ENCODE results near the gene LIMS3. TPM values are rescaled to one million over a fixed set of nuclear protein-coding genes. Genes with fewer than 3 reads are reported as not detected.
"Not testable (repeated sequence)": the region's sequence is repeated elsewhere in the genome, so short reads cannot be mapped to it uniquely, and the experiment has no call there.

The LIMS3 gene
- total RNA-seq, 1 donor from 2014 or later, result 6.4 TPM

- intact Hi-C loops (cut with DNase I); DNase-seq (ENCODE audit: low spot score): not testable (repeated sequence)
Measured at GRCh38 chr2:109920162-109920561, 21.7 kb downstream of the LIMS3 start.

GRCh38 chr2:109921543-109922384 lies 23.3 kb downstream of the LIMS3 start:
- intact Hi-C loops (cut with DNase I); DNase-seq (ENCODE audit: low spot score): not testable (repeated sequence)

GRCh38 chr2:109924481-109924880 lies 26.0 kb downstream of the LIMS3 start:
- intact Hi-C loops (cut with DNase I); DNase-seq (ENCODE audit: low spot score): not testable (repeated sequence)

GRCh38 chr2:109927803-109928202 lies 29.3 kb downstream of the LIMS3 start:
- intact Hi-C loops (cut with DNase I); DNase-seq (ENCODE audit: low spot score): not testable (repeated sequence)

DNA sequence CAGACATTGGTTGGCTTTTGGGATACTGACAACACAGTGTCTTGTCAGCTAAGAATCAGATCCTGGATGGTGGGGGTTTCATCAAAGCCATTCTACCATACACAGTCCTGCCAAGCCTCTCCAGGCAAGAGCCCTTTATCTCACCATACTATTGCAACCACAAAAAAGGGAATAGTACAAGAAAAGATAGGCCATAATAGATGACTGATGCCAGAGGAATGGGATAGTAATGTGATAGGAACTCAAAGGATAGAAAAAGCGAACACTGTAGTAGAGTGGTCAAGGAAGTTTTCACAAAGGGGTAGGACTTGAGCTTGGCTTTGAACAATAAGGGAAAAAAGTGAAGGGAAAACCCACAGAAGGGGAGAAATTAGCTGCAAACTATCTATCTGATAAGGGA lies 30.7 kb downstream of the LIMS3 start:
- intact Hi-C loops (cut with DNase I), result not testable (repeated sequence)

GRCh38 chr2:109936534-109936933 lies 38.0 kb downstream of the LIMS3 start:
- intact Hi-C loops (cut with DNase I); DNase-seq (ENCODE audit: low spot score): not testable (repeated sequence)

More for the DNA sequence above, 30.7 kb downstream of the LIMS3 start:
- DNase-seq (ENCODE audit: low spot score), result not testable (repeated sequence)

- DNase-seq (ENCODE audit: low spot score); intact Hi-C loops (cut with DNase I): not testable (repeated sequence)
Measured at GRCh38 chr2:109945362-109945761, 46.9 kb downstream of the LIMS3 start.

- intact Hi-C loops (cut with DNase I); DNase-seq (ENCODE audit: low spot score): not testable (repeated sequence)
Measured at GRCh38 chr2:109947262-109947958, 48.9 kb downstream of the LIMS3 start.

- intact Hi-C loops (cut with DNase I), result not testable (repeated sequence)
Measured at GRCh38 chr2:109947959-109948520, 49.6 kb downstream of the LIMS3 start.

DNA sequence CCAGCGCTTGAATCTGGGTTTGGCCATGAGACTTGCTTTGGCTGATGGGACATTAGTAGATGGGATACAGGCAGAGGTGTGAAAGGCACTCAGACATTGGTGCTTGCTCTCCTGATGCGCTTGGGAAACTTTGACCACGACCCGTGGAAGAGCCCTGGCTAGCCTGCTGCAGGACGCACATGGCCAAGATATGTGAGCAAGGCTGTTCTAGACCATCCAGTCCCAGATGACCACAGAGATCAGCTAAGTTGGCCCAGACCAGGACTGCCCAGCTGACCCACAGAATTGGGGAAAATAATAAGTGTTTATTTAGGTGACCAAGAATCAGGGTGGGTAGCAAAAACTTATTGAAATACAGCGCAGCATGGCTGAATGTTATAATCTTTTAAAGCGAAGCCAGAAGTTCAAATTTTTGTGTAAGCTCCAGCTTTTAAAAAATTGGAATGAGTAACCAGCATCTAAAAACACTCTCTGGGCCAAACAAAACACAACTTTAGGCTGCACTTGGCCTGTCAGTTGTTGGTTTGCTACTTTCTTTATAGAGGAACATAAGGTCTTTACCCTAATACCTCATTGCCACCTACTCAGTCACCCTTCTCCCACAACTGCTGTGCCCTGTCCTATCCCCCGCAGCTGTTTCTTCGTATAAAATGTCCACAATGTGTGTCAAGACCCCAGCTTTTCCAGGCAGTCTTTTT lies 51.8 kb downstream of the LIMS3 start:
- intact Hi-C loops (cut with DNase I); DNase-seq (ENCODE audit: low spot score): not testable (repeated sequence)

More at GRCh38 chr2:109947959-109948520, 49.6 kb downstream of the LIMS3 start:
- DNase-seq (ENCODE audit: low spot score), result not testable (repeated sequence)

DNA sequence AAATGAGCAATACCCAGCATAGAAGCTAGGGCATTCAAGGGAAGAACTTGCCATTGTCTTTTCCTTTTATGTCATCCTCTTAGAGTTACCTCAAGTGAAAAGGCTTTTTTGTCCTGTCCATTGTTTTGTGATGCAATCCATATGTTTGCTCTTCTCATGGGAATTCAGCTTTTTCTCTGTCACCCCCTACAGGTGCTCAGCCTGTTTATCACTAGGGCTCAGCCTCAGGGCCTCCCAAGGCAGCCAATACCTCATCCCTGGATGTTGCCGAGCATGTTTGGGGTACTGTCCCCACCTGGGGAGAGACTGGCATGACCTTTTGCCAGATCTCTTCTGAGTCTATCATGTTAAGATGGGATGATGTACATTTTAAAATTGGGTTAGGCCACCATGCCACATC lies 65.5 kb downstream of the LIMS3 start:
- intact Hi-C loops (cut with DNase I); DNase-seq (ENCODE audit: low spot score): not testable (repeated sequence)

DNA sequence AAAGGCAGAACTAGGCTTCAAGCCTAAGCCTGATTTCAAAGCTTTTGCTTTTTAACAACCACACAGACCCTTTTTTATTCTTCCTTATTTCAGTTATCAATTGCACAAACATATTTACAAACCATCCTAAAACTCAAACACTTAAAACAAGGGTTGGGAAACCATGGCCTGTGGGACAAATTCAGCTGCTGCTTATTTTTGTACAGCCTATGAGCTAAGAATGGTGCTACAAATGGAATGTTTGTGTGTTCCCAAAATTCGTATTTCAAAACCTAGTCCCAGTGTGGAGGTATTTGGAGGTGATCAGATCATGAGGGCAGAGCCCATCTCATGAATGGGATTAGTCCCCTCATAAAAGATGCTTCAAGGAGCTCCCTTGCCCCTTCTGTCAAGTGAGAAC lies 67.0 kb downstream of the LIMS3 start:
- DNase-seq (ENCODE audit: low spot score); intact Hi-C loops (cut with DNase I): not testable (repeated sequence)

DNA sequence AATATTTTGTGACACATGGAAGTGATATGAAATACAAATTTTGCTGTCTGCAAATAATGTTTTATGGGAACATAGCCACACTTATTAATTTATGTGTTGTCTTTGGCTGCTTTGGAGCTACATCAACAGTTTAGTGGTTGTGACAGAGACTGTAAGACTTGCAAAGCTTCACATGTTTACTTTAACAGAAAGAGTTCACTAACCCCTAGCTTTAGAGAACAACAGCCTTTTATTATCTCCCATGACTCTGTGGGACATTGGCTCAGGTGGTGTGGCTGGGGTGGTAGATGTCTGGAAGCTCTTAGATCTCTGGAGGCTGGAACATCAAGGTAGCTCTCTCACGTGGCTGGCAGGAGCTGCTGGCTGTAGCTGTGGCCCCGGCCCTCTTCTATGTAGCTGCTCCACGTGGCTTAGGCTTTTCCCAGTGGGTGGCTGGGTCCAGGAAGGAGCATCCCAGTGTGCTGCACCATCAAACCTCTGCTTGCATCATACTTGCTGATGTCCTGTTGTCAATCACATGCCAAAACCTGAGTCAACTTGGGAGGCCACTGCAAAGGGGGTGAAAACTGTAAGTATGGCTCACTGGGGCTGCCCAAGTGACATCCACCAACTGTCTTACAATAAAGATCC lies 67.7 kb downstream of the LIMS3 start:
- intact Hi-C loops (cut with DNase I); DNase-seq (ENCODE audit: low spot score): not testable (repeated sequence)

DNA sequence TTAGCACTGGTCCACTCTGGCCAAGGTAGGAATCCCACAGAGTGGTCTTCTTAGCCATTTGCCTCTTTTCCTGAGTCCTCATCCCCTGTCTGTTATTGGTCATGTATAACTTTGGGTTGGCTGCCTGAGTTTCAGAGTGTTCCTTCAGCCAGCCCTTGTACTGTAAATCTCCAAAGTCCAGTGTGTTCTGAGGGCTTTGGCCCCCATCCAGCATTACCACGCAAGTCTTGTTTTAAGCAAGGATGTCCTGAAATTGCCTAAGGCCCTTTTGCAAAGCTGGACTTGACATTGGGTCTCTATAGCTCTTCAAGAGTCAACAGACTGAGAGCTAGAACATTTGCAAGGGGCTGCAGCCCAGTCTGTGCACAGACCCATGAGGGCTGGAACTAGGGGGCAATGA lies 68.4 kb downstream of the LIMS3 start:
- intact Hi-C loops (cut with DNase I), result not testable (repeated sequence)

GRCh38 chr2:109969864-109970263 lies 71.4 kb downstream of the LIMS3 start:
- intact Hi-C loops (cut with DNase I); DNase-seq (ENCODE audit: low spot score): not testable (repeated sequence)

More for the DNA sequence above, 68.4 kb downstream of the LIMS3 start:
- not testable (repeated sequence) for DNase-seq (ENCODE audit: low spot score)

DNA sequence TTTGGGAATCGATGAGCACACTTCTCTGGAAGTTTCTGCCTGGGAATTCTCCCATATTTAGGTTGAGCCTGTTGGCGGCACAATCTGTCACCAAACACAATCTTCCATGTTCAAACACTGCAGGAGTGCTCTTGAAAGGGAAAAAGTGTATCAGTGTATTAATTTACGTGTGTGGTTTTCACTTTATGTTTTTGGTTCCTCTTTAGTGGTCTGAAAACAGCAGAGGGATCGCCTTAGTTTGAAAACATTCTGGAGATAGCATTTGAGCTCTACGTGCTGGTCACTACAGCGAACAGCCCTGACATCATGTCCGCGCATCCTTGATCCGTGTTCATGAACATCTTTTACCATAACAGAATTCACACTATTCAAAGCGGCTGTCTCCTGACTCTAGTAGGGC lies 73.2 kb downstream of the LIMS3 start:
- DNase-seq (ENCODE audit: low spot score); intact Hi-C loops (cut with DNase I): not testable (repeated sequence)

Measured in cardiac septum (tissue), 1 donor.